Measurements from ENCODE around the gene PRELID2.
A peak's percentile ranks its signal among the peaks of the same experiment; 100 is the strongest.
"Not testable (repeated sequence)": the region's sequence is repeated elsewhere in the genome, so short reads cannot be mapped to it uniquely, and the experiment has no call there.

The PRELID2 gene

GRCh38 chr5:145834917-145835847 lies at the start of gene PRELID2:
Gene PRELID2 (minus strand): TSS chr5:145835342. CDS start chr5:145835251, 91 bp downstream.
- DNase-seq = peak; percentile 85

- no peak for DNase-seq
Observed at GRCh38 chr5:145874765-145875164, 39.6 kb upstream of the PRELID2 start.

GRCh38 chr5:145872914-145873313 lies 37.8 kb upstream of the PRELID2 start, which contains the start of gene GRXCR2:
Gene GRXCR2 (minus strand): TSS chr5:145873014. CDS start chr5:145872968, 46 bp downstream.
- no peak for DNase-seq

GRCh38 chr5:145872486-145872885 lies 37.3 kb upstream of the PRELID2 start:
- no peak for DNase-seq

GRCh38 chr5:145869753-145870152 lies 34.6 kb upstream of the PRELID2 start:
- DNase-seq = no peak

- DNase-seq = no peak
Observed at GRCh38 chr5:145867806-145868205, 32.7 kb upstream of the PRELID2 start.

GRCh38 chr5:145864432-145864831 lies 29.3 kb upstream of the PRELID2 start:
- not testable (repeated sequence) for DNase-seq

- no peak for DNase-seq
Observed at GRCh38 chr5:145863003-145863402, 27.9 kb upstream of the PRELID2 start.

- no peak for DNase-seq
Observed at GRCh38 chr5:145859897-145860296, 24.8 kb upstream of the PRELID2 start.

- no peak for DNase-seq
Observed at GRCh38 chr5:145859453-145859852, 24.3 kb upstream of the PRELID2 start.

- no peak for DNase-seq
Observed at GRCh38 chr5:145858959-145859358, 23.8 kb upstream of the PRELID2 start.

- no peak for DNase-seq
Observed at GRCh38 chr5:145856285-145856818, 21.2 kb upstream of the PRELID2 start.

GRCh38 chr5:145855763-145856267 lies 20.7 kb upstream of the PRELID2 start:
- no peak for DNase-seq

GRCh38 chr5:145854651-145855258 lies 19.6 kb upstream of the PRELID2 start:
- no peak for DNase-seq

- DNase-seq = no peak
Observed at GRCh38 chr5:145853781-145854376, 18.7 kb upstream of the PRELID2 start.

- DNase-seq = no peak
Observed at GRCh38 chr5:145852990-145853389, 17.8 kb upstream of the PRELID2 start.

GRCh38 chr5:145848854-145849253 lies 13.7 kb upstream of the PRELID2 start:
- no peak for DNase-seq

- DNase-seq = no peak
Observed at GRCh38 chr5:145847499-145848497, 12.7 kb upstream of the PRELID2 start.

GRCh38 chr5:145846081-145846480 lies 10.9 kb upstream of the PRELID2 start:
- DNase-seq = no peak

GRCh38 chr5:145841299-145841698 lies 6.2 kb upstream of the PRELID2 start:
- no peak for DNase-seq

GRCh38 chr5:145840458-145841132 lies 5.5 kb upstream of the PRELID2 start:
- no peak for DNase-seq

Measured in T1000 (cell line).